ENCODE results near the gene PROSER1. TPM values are rescaled to one million over a fixed set of nuclear protein-coding genes. Genes with fewer than 3 reads are reported as not detected.

PROSER1 gene
- total RNA-seq, 1 experiment from 2014 or later: 30.1 TPM

DNA sequence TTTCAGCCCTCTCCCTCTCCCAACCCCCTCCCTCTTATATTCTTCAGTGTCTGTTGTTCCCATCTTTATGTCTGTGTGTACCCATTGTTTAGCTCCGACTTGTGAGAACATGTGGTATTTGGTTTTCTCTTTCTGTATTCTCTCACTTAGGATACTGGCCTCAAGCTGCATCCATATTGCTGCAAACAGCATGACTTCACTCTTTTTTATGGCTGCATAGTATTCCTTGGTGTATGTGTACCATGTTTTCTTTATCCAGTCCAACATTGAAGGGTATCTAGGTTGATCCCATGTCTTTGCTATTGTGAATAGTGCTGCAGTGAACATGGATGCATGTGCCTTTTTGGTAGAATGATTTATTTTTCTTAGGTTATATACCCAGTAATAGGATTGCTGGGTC lies 18.1 kb upstream of the PROSER1 start:
- Histone ChIP-seq H2AFZ (no peak overlapping the region), H3K4me1 (replicated peaks; ENCODE audit: insufficient read depth) (no peaks in the 10 kb centered on the region), H4K20me1 (ENCODE audit: insufficient read depth) (no peaks in the 10 kb centered on the region), H3K36me3 (ENCODE audit: low read depth) (no peaks in the 10 kb centered on the region), H3K27ac (no peak overlapping the region), H3K9me2 (ENCODE audit: insufficient read depth) (no peaks in the 10 kb centered on the region; the same call in 1 of the 2 replicates), H3K9me3 (ENCODE audit: insufficient read depth, low read depth) (no peaks in the 10 kb centered on the region), H3F3A (ENCODE audit: insufficient read depth, low read depth) (no peaks in the 10 kb centered on the region; the same call in 1 of the 2 replicates), H3K27me3 (ENCODE audit: insufficient read depth, low read depth) (no peaks in the 10 kb centered on the region), H3K4me3 (no peak overlapping the region), H3K79me2 (ENCODE audit: low read depth) (no peaks in the 10 kb centered on the region), H3K4me2 (no peak overlapping the region)
- BruUV-seq (replicated peaks): no TSS peak
- no peak for TF ChIP-seq CTCF (conservative IDR thresholded peaks at IDR 0.05)
- no peak for TF ChIP-seq EZH2 (IDR thresholded peaks at IDR 0.05; ENCODE audit: low read depth)
- ChIA-PET CTCF (no interaction called here), POLR2A (ENCODE audit: unreplicated experiment) (no interaction called here)
- intact Hi-C loops (cut with micrococcal nuclease; ENCODE audit: unreplicated experiment): no loop called here
- DNase-seq: no peak

- no TSS peak for BruUV-seq (replicated peaks)
- no peak overlapping the region for H2AFZ ChIP-seq
Observed at GRCh38 chr13:39054112-39054511, 16.2 kb upstream of the PROSER1 start.

GRCh38 chr13:39052944-39053343 lies 15.1 kb upstream of the PROSER1 start:
- no peaks in the 10 kb centered on the region for H3K27me3 ChIP-seq (ENCODE audit: insufficient read depth, low read depth)
- no peaks in the 10 kb centered on the region for H3K79me2 ChIP-seq (ENCODE audit: low read depth)
- POLR2A ChIA-PET (ENCODE audit: unreplicated experiment): no interaction called here
- no peak for DNase-seq
- H3K4me3 ChIP-seq: no peak overlapping the region
- TF ChIP-seq EZH2 (IDR thresholded peaks at IDR 0.05; ENCODE audit: low read depth): no peak
- TF ChIP-seq CTCF (conservative IDR thresholded peaks at IDR 0.05): no peak
- peaks cover 1% of the 10 kb centered on the region; the same call in 1 of the 2 replicates for H3K4me1 ChIP-seq (replicated peaks; ENCODE audit: insufficient read depth)
- H3K9me2 ChIP-seq (ENCODE audit: insufficient read depth): no peaks in the 10 kb centered on the region
- intact Hi-C loops (cut with micrococcal nuclease; ENCODE audit: unreplicated experiment): loop anchor here (5.0 kb wide), 1 partner anchor 564 kb away; no protein-coding TSS in a partner anchor
- no peak overlapping the region for H2AFZ ChIP-seq
- no TSS peak for BruUV-seq (replicated peaks)
- H4K20me1 ChIP-seq (ENCODE audit: insufficient read depth): no peaks in the 10 kb centered on the region
- H3F3A ChIP-seq (ENCODE audit: insufficient read depth, low read depth): no peaks in the 10 kb centered on the region
- CTCF ChIA-PET: interaction anchor here (1.2 kb wide), 1 partner anchor 622 kb away, joined by 4 read pairs; no protein-coding TSS in a partner anchor
- H3K9me3 ChIP-seq (ENCODE audit: insufficient read depth, low read depth): no peaks in the 10 kb centered on the region
- no peak overlapping the region for H3K4me2 ChIP-seq
- no peak overlapping the region for H3K27ac ChIP-seq
- no peaks in the 10 kb centered on the region for H3K36me3 ChIP-seq (ENCODE audit: low read depth)

More at GRCh38 chr13:39054112-39054511, 16.2 kb upstream of the PROSER1 start:
- Histone ChIP-seq H3K79me2 (ENCODE audit: low read depth) (no peaks in the 10 kb centered on the region), H3K4me1 (replicated peaks; ENCODE audit: insufficient read depth) (no peaks in the 10 kb centered on the region), H3K27ac (no peak overlapping the region), H3F3A (ENCODE audit: insufficient read depth, low read depth) (no peaks in the 10 kb centered on the region), H3K4me3 (no peak overlapping the region), H3K9me3 (ENCODE audit: insufficient read depth, low read depth) (no peaks in the 10 kb centered on the region), H4K20me1 (ENCODE audit: insufficient read depth) (no peaks in the 10 kb centered on the region), H3K27me3 (ENCODE audit: insufficient read depth, low read depth) (no peaks in the 10 kb centered on the region), H3K4me2 (no peak overlapping the region), H3K36me3 (ENCODE audit: low read depth) (no peaks in the 10 kb centered on the region), H3K9me2 (ENCODE audit: insufficient read depth) (no peaks in the 10 kb centered on the region)
- no peak for TF ChIP-seq EZH2 (IDR thresholded peaks at IDR 0.05; ENCODE audit: low read depth)
- ChIA-PET CTCF (interaction anchor here (1.2 kb wide), 1 partner anchor 621 kb away, joined by 4 read pairs; no protein-coding TSS in a partner anchor), POLR2A (ENCODE audit: unreplicated experiment) (no interaction called here)
- DNase-seq: no peak
- intact Hi-C loops (cut with micrococcal nuclease; ENCODE audit: unreplicated experiment): loop anchor here (5.0 kb wide), 1 partner anchor 563 kb away; no protein-coding TSS in a partner anchor

Data from PC-9 (cell line).